HepG2 (cell line): ENCODE results near the gene SLC23A2. TPM values are rescaled to one million over a fixed set of nuclear protein-coding genes. Genes with fewer than 3 reads are reported as not detected.

Source experiments
- BRCA1 ChIP-seq: sonication (generic); formaldehyde crosslinking; IDR thresholded peaks from 2 replicates; pipeline ENCODE4 v1.4.0; 2020; ENCODE audit warnings: missing genetic modification reagents
- DPF2 ChIP-seq: sonication (generic); formaldehyde crosslinking; IDR thresholded peaks from 2 replicates; pipeline ENCODE4 v1.4.0; 2020; ENCODE audit warnings: mild to moderate bottlenecking, low read depth, missing genetic modification reagents, borderline replicate concordance
- FOSL2 ChIP-seq: sonication (generic); formaldehyde crosslinking; IDR thresholded peaks from 2 replicates; pipeline ENCODE4 v1.4.0; 2020; ENCODE audit warnings: missing genetic modification reagents
- GATAD1 ChIP-seq: IDR thresholded peaks from 2 replicates; pipeline ENCODE4 v1.6.1; 2016; ENCODE audit warnings: missing genetic modification reagents, missing compliant biosample characterization
- GPN1 ChIP-seq: sonication (generic); formaldehyde crosslinking; IDR thresholded peaks from 2 replicates; pipeline ENCODE4 v1.5.1; 2020; ENCODE audit warnings: missing genetic modification reagents, borderline replicate concordance
- HDAC1 ChIP-seq: sonication (generic); formaldehyde crosslinking; IDR thresholded peaks from 2 replicates; pipeline ENCODE4 v1.5.1; 2020; ENCODE audit warnings: mild to moderate bottlenecking, missing genetic modification reagents
- IKZF1 ChIP-seq: fragments of 450-650 bp; IDR thresholded peaks from 2 replicates; pipeline ENCODE4 v1.7.1; 2016
- JARID2 ChIP-seq: sonication (generic); formaldehyde crosslinking; IDR thresholded peaks from 2 replicates; pipeline ENCODE4 v1.8.1; 2023; ENCODE audit warnings: missing genetic modification reagents, inconsistent platforms; ENCODE audit not compliant: insufficient replicate concordance
- KLF11 ChIP-seq: IDR thresholded peaks from 2 replicates; pipeline ENCODE4 v1.6.1; 2016; ENCODE audit warnings: missing compliant biosample characterization
- MTA3 ChIP-seq: sonication (generic); formaldehyde crosslinking; IDR thresholded peaks from 2 replicates; pipeline ENCODE4 v1.4.0; 2020; ENCODE audit warnings: missing genetic modification reagents
- MZF1 ChIP-seq: sonication (generic); formaldehyde crosslinking; IDR thresholded peaks from 2 replicates; pipeline ENCODE4 v1.8.1; 2023; ENCODE audit warnings: mild to moderate bottlenecking, missing genetic modification reagents, borderline replicate concordance
- PCBP2 ChIP-seq: fragments of 200-400 bp; formaldehyde crosslinking; optimal IDR thresholded peaks from 2 replicates; pipeline ENCODE3; 2018; ENCODE audit warnings: low read length, low read depth; ENCODE audit not compliant: poor library complexity, severe bottlenecking
- RCOR2 ChIP-seq: IDR thresholded peaks from 2 replicates; pipeline ENCODE4 v1.6.1; 2016; ENCODE audit warnings: missing biosample characterization, missing genetic modification reagents
- STAG1 ChIP-seq: sonication (generic); formaldehyde crosslinking; IDR thresholded peaks from 2 replicates; pipeline ENCODE4 v1.4.0; 2020; ENCODE audit warnings: missing genetic modification reagents
- TOE1 ChIP-seq: sonication (generic); formaldehyde crosslinking; IDR thresholded peaks from 2 replicates; pipeline ENCODE4 v1.4.0; 2020; ENCODE audit warnings: mild to moderate bottlenecking, missing genetic modification reagents
- YEATS4 ChIP-seq: sonication (generic); formaldehyde crosslinking; IDR thresholded peaks from 2 replicates; pipeline ENCODE4 v1.4.0; 2020; ENCODE audit warnings: missing genetic modification reagents, borderline replicate concordance
- ZNF143 ChIP-seq: sonication (generic); formaldehyde crosslinking; IDR thresholded peaks from 2 replicates; pipeline ENCODE4 v1.4.0; 2020; ENCODE audit warnings: missing genetic modification reagents
- ZNF446 ChIP-seq: sonication (generic); formaldehyde crosslinking; IDR thresholded peaks from 2 replicates; pipeline ENCODE4 v1.5.0; 2020; ENCODE audit warnings: mild to moderate bottlenecking, missing genetic modification reagents
- ZNF563 ChIP-seq: sonication (generic); formaldehyde crosslinking; IDR thresholded peaks from 2 replicates; pipeline ENCODE4 v1.8.0; 2022; ENCODE audit warnings: mild to moderate bottlenecking, moderate library complexity, missing genetic modification reagents
- polyA plus RNA-seq, 8 experiments: library from polyadenylated mRNA; depleted of rRNA in 3 of 8; stranded (reverse) in 7 of 8; unstranded in 1 of 8; fragments of >200 nt; fragmentation: Illumina TruSeq in 4 of 8; extraction: Trizol in 4 of 8; gene quantifications; 2 replicates each; pipeline versions ENCODE4 v1.2.1 to v1.2.3, GENCODE V29; 2011 to 2016; ENCODE audit warnings: low read depth in 4 of 8, missing spikeins in 1 of 8, mixed read lengths in 1 of 8; ENCODE audit not compliant: insufficient read depth in 1 of 8
- total RNA-seq, 5 experiments: library from RNA; depleted of rRNA; stranded (reverse); fragments of >200 nt; fragmentation: Illumina TruSeq; extraction: Trizol; gene quantifications; 2 replicates each; pipeline ENCODE4 v1.2.3, GENCODE V29; 2016; ENCODE audit warnings: low read depth in 1 of 5
- TF ChIP-seq, protein P1 (sequence below): sonication (generic); formaldehyde crosslinking; IDR thresholded peaks from 2 replicates; pipeline ENCODE4 v1.5.0; 2020; ENCODE audit warnings: missing genetic modification reagents, mild to moderate bottlenecking, borderline replicate concordance
- TF ChIP-seq, protein P2 (sequence below): sonication (generic); formaldehyde crosslinking; IDR thresholded peaks from 2 replicates; pipeline ENCODE4; 2020; ENCODE audit warnings: missing genetic modification reagents, mild to moderate bottlenecking, borderline replicate concordance
- TF ChIP-seq, protein P3 (sequence below): sonication (generic); formaldehyde crosslinking; IDR thresholded peaks from 2 replicates; pipeline ENCODE4 v1.8.0; 2022; ENCODE audit warnings: mild to moderate bottlenecking, missing genetic modification reagents, moderate library complexity
- TF ChIP-seq, protein P4 (sequence below): sonication (generic); formaldehyde crosslinking; IDR thresholded peaks from 2 replicates; pipeline ENCODE4 v1.4.0; 2020; ENCODE audit warnings: mild to moderate bottlenecking, missing genetic modification reagents
- TF ChIP-seq, protein P5 (sequence below): conservative IDR thresholded peaks from 2 replicates; pipeline ENCODE4 v1.6.1; 2018; ENCODE audit warnings: missing genetic modification reagents
- TF ChIP-seq, protein P6 (sequence below): IDR thresholded peaks from 2 replicates; pipeline ENCODE4 v1.6.1; 2016; ENCODE audit warnings: low read depth, borderline replicate concordance

The SLC23A2 gene
- total and polyA plus RNA-seq, 2 of the 13 experiments (the other 11 are each of a cell fraction or from before 2014, with no cell fraction given): 42.2 to 51.2 TPM

DNA sequence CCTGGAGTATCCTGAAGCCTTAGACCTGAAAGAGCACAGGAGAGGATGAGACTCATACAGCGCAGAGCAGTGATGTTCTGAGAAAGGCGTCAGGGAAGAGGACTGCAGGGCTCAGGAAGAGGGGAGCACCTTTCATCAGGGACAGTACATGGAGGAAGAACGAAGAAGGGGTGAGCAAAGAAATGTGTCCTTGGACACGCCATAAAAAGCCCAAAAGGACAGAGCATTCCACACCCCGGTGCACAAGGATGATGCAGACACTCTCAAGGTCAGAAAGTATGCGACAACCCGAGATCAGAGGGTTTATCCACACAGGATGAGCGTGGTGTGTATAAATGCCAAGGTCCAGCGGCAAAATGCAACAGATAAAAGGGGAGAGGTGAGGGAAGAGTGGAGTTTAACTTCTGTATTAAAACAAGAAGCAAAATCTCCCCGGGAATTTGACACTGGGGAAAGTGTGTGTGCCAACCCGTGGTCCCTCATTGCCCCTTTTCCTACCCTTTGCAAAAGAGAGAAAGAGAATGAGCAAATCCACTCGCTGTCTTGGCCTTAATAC, 64.4 kb downstream of the SLC23A2 start (continued):
- TF ChIP-seq, protein P1, sequence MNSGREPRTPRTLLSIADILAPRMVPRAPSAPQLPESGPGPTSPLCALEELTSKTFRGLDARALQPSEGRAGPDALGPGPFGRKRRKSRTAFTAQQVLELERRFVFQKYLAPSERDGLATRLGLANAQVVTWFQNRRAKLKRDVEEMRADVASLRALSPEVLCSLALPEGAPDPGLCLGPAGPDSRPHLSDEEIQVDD (CRISPR knock-in tag): no peak
- TF ChIP-seq MTA3 (CRISPR knock-in tag) (no peak), YEATS4 (CRISPR knock-in tag) (peak; percentile 63; the same call in 1 of the 2 replicates), GPN1 (no peak), RCOR2 (CRISPR knock-in tag) (0 out of 2 replicates have a peak, but pooled peaks have one; percentile 43), JARID2 (CRISPR knock-in tag) (no peak), HDAC1 (CRISPR knock-in tag) (peak; percentile 90), PCBP2 (no peak), ZNF446 (CRISPR knock-in tag) (no peak), GATAD1 (peak; percentile 84), TOE1 (no peak), STAG1 (CRISPR knock-in tag) (peak; percentile 13; the same call in 1 of the 2 replicates), BRCA1 (CRISPR knock-in tag) (no peak), IKZF1 (no peak), DPF2 (CRISPR knock-in tag) (peak; percentile 93), FOSL2 (peak; percentile 88), ZNF563 (no peak; the same call in 1 of the 2 replicates), KLF11 (no peak), ZNF143 (CRISPR knock-in tag) (no peak), MZF1 (CRISPR knock-in tag) (no peak)
- TF ChIP-seq, protein P2, sequence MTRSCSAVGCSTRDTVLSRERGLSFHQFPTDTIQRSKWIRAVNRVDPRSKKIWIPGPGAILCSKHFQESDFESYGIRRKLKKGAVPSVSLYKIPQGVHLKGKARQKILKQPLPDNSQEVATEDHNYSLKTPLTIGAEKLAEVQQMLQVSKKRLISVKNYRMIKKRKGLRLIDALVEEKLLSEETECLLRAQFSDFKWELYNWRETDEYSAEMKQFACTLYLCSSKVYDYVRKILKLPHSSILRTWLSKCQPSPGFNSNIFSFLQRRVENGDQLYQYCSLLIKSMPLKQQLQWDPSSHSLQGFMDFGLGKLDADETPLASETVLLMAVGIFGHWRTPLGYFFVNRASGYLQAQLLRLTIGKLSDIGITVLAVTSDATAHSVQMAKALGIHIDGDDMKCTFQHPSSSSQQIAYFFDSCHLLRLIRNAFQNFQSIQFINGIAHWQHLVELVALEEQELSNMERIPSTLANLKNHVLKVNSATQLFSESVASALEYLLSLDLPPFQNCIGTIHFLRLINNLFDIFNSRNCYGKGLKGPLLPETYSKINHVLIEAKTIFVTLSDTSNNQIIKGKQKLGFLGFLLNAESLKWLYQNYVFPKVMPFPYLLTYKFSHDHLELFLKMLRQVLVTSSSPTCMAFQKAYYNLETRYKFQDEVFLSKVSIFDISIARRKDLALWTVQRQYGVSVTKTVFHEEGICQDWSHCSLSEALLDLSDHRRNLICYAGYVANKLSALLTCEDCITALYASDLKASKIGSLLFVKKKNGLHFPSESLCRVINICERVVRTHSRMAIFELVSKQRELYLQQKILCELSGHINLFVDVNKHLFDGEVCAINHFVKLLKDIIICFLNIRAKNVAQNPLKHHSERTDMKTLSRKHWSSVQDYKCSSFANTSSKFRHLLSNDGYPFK (CRISPR knock-in tag): no peak
- TF ChIP-seq, protein P3, sequence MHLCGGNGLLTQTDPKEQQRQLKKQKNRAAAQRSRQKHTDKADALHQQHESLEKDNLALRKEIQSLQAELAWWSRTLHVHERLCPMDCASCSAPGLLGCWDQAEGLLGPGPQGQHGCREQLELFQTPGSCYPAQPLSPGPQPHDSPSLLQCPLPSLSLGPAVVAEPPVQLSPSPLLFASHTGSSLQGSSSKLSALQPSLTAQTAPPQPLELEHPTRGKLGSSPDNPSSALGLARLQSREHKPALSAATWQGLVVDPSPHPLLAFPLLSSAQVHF (CRISPR knock-in tag): no peak
- TF ChIP-seq, protein P4, sequence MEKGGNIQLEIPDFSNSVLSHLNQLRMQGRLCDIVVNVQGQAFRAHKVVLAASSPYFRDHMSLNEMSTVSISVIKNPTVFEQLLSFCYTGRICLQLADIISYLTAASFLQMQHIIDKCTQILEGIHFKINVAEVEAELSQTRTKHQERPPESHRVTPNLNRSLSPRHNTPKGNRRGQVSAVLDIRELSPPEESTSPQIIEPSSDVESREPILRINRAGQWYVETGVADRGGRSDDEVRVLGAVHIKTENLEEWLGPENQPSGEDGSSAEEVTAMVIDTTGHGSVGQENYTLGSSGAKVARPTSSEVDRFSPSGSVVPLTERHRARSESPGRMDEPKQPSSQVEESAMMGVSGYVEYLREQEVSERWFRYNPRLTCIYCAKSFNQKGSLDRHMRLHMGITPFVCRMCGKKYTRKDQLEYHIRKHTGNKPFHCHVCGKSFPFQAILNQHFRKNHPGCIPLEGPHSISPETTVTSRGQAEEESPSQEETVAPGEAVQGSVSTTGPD (CRISPR knock-in tag): no peak
- TF ChIP-seq, protein P5, sequence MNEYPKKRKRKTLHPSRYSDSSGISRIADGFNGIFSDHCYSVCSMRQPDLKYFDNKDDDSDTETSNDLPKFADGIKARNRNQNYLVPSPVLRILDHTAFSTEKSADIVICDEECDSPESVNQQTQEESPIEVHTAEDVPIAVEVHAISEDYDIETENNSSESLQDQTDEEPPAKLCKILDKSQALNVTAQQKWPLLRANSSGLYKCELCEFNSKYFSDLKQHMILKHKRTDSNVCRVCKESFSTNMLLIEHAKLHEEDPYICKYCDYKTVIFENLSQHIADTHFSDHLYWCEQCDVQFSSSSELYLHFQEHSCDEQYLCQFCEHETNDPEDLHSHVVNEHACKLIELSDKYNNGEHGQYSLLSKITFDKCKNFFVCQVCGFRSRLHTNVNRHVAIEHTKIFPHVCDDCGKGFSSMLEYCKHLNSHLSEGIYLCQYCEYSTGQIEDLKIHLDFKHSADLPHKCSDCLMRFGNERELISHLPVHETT (CRISPR knock-in tag): no peak
- TF ChIP-seq, protein P6, sequence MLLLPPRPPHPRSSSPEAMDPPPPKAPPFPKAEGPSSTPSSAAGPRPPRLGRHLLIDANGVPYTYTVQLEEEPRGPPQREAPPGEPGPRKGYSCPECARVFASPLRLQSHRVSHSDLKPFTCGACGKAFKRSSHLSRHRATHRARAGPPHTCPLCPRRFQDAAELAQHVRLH (CRISPR knock-in tag): peak; percentile 90; the same call in 1 of the 2 replicates
